Measurements from ENCODE around the gene RAB6C.
"Not testable (repeated sequence)": the region's sequence is repeated elsewhere in the genome, so short reads cannot be mapped to it uniquely, and the experiment has no call there.

Gene RAB6C

GRCh38 chr2:129979629-129980155 is at the start of gene RAB6C:
TSS of gene RAB6C (plus strand) at chr2:129979666. CDS start at chr2:129980116, 450 bp downstream.
- TF ChIP-seq CTCF (IDR thresholded peaks at IDR 0.05): not testable (repeated sequence)

GRCh38 chr2:129930451-129930850 is 49.0 kb upstream of the RAB6C start:
- TF ChIP-seq CTCF (IDR thresholded peaks at IDR 0.05): no peak

GRCh38 chr2:129934044-129934822 is 45.2 kb upstream of the RAB6C start:
- no peak for TF ChIP-seq CTCF (IDR thresholded peaks at IDR 0.05)

- no peak for TF ChIP-seq CTCF (IDR thresholded peaks at IDR 0.05)
These were observed 44.3 kb upstream of the RAB6C start for GRCh38 chr2:129935118-129935517.

- peak; percentile 32; the same call in 1 of the 2 replicates for TF ChIP-seq CTCF (IDR thresholded peaks at IDR 0.05)
These were observed 43.0 kb upstream of the RAB6C start for GRCh38 chr2:129936334-129936934.

- no peak for TF ChIP-seq CTCF (IDR thresholded peaks at IDR 0.05)
These were observed 33.9 kb upstream of the RAB6C start for GRCh38 chr2:129945557-129945956.

- no peak for TF ChIP-seq CTCF (IDR thresholded peaks at IDR 0.05)
These were observed 21.6 kb upstream of the RAB6C start for GRCh38 chr2:129957891-129958290.

All from LNCAP (cell line).